ENCODE data around the gene TAF1C.
"Not testable (repeated sequence)": the region's sequence is repeated elsewhere in the genome, so short reads cannot be mapped to it uniquely, and the experiment has no call there.

The TAF1C gene

DNA sequence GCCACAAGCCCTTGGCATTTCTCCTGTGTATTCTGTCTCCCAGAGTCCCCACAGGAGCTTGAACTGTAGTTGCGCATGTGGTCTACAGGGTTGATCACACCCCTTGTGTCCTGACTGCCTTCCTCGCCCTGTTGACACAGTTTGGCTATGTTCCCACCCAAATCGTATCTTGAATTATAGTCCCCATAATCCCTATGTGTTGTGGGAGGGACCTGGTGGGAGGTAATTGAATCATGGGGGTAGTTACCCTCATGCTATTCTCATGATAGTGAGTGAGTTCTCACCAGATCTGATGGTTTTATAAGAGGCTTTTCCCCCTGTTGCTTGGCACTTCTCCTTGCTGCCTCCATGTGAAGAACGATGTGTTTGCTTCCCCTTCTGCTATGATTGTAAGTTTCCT lies 25.3 kb upstream of the TAF1C start:
- no peak for DNase-seq (ENCODE audit: low spot score)

DNA sequence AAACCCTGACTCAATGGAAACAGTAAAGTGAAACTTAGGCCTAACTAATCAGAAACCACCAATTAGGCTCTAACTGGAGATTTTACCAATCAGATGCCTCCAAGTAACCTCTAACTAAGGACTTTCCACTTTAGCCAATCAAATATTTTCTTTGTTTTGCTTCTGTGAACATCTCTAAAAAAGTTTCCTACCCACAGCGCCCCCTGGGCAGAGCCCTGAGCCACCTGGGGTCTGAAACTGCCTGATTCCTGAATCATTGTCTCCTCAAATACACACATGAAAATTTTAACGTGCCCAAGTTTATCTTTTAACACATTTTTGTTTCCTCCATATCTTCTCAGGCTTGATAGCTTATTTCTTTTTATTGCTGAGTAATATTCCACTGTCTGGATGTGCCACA lies 23.1 kb upstream of the TAF1C start:
- no peak for DNase-seq (ENCODE audit: low spot score)

DNA sequence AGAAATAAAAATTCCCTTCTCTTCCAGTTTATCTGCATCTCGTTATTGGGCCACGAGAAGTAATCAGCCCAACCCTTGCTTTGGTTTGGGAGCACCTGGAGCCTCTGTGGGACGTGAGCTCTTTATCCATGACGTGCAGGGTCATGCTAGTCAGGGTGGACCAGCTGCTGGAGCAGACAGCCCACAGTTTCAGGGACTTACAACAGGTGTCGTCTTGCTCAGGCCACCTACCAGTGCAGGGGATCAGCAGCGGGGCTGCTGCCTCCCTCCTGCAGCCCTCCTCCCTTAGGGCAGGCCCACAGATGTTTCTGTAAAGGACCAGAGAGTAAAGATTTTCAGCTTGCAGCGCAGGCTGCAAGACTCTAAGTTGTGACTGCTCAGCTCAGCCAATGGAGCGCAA lies 21.0 kb upstream of the TAF1C start:
- DNase-seq (ENCODE audit: low spot score): no peak

DNA sequence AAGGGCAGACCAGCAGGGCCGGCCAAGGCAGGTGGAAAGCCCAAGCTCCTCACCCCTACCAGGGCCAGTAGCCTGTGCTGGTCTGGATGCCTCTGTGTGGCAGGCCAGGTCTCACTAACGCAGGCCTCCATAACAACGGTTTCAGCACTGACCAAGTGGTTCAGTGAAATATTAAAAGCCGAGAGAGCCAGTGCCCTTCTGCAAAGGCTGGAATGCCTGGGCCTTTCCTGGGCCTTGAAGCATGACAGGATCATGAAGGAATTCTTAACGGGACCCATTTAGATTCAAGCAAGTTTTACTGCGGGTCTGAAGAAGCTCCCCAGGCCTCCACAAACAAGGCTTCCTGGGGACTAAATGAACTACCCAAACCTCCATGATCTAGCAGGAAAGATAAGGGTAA lies 20.4 kb upstream of the TAF1C start:
- DNase-seq (ENCODE audit: low spot score): no peak

DNA sequence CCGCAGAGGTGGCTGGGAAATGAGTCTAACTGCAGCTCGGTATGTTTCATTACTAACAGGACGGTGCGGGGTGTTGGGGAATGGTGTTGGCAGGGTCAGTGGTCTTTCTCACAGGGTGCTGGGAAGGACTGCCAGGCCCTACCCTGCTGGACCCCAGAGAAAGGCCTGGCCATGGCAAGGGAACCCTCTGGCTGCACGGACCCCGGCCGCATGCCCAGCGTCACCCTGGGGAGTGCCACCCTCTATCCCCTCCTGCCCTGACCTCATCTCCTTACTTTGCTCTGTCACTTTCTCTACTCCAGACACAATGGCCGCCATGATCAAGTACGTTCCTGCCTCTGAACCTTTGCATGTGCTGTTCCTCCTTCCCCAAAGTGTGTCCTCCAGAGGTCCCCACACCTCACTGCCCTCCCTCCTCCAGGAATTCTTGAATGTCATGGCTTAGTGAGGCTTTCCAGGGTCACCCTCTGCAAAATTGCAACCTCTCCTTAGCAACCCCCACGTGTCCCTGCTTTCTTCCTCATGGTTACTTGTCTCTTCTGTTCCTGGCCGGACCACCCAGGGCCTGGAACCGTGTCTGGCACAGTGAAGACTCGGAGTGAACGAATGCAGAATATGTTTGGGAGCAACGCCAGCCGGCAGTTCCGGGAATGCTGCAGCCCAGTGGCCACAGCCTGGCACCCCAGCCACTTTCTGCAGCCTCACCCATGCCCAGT lies 19.3 kb upstream of the TAF1C start:
- DNase-seq (ENCODE audit: low spot score): no peak

DNA sequence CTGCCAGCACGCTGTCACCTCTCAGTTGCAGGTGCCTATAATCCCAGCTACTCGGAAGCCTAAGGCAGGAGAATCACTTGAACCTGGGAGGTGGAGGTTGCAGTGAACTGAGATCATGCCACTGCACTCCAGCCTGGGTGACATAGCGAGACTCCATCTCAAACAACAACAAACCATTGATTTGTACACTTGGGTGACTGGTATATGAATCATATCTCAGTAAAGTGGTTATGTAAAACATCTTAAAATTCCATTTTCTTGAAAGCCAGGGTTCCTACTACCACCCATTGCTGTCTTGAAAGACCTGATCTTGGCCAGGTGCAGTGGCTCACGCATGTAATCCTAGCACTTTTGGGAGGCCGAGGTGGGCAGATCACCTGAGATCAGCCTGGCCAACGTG lies 18.3 kb upstream of the TAF1C start:
- not testable (repeated sequence) for DNase-seq (ENCODE audit: low spot score)

DNA sequence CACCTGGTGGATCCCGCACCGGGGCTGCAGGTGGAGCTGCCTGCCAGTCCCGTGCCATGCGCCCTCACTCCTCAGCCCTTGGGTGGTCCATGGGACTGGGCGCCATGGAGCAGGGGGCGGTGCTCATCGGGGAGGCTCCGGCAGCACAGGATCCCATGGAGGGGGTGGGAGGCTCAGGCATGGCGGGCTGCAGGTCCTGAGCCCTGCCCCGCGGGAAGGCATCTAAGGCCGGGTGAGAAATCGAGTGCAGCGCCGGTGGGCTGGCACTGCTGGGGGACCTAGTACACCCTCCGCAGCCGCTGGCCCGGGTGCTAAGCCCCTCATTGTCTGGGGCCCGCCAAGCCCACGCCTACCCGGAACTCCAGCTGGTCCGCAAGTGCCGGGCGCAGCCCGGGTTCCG lies 17.7 kb upstream of the TAF1C start:
- DNase-seq (ENCODE audit: low spot score): not testable (repeated sequence)

DNA sequence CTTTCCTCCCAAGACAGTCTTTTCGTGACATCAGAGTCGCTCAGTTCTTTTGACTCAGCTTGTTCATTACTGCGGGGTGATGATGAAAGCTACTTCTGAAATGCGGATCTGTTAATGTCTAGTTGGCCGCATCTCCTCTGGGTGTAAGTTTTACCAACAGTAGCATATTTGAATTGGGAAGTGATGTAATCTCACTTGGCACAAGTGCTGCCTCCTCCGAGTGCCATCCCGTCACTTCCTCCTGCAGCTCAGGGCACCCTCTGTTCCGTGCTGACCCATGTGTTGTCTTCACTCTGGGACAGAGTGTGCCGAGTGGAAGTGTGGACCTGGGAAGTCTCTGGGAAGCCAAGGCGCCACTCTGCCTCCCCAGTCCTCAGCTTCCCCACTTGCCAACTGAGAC lies 13.0 kb upstream of the TAF1C start:
- DNase-seq (ENCODE audit: low spot score): no peak

DNA sequence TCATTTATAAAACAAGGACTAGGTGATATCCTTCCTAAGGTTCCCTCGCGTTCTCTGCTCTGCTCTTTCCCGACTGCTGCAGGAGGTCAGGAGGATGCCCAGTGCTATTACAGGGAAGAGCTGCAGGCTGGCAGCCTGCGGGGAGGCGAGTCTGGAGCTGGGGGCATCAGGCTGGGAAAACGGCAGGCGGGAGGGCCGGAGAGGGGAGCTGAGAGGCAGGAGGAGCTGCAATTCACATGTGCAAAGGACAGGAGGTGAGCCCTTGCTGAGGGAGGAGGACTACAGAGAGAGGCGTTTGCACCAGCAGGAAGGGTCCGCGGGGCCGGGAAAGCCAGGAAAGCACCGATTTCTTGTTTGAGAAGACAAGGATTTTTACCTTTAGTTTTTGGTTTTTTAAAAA lies 12.2 kb upstream of the TAF1C start:
- DNase-seq (ENCODE audit: low spot score): no peak

DNA sequence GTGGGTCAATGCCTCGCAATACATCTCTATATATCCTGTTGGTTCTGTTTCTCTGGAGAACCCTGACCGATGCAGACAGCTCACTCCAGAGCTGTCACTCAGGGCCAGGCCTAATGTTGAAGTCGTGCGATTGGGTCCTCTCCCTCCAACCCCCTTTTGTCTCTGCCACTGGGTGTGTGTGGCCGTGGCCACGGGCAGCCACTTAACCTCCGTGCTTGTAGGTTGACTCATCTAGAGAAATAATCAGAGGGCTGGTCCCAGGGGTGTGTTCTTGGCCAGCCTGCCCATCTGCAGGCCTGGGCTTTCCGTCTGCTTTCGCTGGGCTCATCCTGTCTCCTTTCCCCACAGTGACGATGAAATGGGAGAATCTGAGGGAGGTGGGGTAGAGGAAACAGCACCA lies 11.5 kb upstream of the TAF1C start:
- peak; percentile 25 for DNase-seq (ENCODE audit: low spot score)

DNA sequence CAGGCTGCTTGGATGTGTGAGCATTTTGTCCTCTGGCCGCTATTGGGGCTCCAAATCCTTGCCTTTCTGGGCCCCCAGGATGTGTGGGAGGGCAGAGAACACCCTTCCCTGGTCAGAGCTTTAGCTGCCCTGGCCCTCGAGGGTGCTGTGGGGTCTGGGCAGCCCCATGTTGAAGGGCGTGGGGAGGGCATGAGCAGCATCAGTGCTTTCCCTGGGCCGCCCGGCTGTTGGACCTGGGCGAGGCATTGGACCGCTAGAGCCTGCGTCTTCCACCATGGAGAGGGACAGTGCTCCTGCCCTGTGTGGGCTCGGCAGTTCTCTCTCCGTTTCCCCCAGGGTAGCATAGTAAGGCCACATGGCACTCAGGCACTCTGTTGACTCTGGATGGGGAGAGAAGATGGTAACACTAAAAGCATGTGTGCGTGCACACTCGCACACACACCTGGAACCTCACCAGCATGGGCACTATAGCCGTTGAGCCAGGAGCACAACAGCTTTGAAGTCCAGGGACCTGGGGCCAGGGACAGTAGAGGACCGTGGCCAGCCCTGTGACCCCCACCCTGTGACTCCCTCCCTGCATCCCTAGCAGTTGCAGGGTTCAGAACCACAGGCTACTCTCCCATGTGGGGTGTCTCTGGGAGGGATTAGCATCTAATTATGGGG lies 10.7 kb upstream of the TAF1C start:
- DNase-seq (ENCODE audit: low spot score): no peak

DNA sequence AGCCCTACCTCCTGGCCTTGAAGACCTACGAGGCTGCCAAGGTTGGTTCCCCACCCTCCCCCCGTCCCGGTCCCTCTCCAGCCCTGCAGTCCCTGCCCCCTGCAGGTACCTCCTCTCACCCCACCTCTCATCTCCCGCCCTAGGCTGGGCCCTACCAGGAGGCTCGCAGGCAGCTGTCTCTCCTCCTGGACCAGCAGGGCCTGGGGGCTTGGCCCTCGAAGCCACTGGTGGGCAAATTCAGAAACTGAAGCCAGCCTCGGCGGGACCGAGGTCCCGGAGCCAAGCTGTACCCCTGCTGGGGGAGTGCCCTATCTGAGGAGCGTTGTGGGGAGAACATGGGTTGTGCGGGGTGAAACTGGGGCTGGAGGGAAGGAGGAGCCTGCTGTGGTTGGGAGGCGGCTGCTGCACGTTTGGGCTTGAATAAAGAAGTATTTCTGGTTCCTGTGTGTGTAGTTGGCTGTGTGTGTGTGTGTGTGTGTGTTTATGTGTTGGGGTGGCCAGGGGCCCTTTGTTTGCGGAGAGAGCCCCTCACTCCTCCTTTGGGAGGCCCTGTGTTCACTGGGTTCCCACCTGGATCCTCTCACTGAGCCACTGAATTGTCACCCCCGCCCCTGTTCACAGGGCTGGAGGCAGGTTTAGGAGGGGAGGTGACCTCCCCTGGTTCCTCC lies 10.0 kb upstream of the TAF1C start:
- no peak for DNase-seq (ENCODE audit: low spot score)

DNA sequence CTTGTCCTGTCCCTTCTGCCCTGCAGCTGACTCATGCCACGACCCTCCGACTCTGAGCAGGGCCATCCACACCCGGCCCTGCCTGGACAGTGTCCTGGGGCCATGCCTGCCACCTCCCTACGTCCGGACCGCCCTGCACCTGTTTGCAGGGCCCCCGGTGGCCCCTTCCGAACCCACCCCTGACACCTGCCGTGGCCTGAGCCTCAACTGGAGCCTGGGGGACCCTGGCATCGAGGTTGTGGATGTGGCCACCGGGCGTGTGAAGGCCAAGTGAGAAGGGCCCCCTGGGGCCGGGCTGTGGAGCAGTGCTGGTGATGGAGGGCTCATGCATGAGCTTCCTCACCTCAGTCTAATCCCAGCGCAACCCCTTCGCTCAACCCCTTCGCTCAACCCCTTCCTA lies 9.2 kb upstream of the TAF1C start:
- DNase-seq (ENCODE audit: low spot score): no peak

DNA sequence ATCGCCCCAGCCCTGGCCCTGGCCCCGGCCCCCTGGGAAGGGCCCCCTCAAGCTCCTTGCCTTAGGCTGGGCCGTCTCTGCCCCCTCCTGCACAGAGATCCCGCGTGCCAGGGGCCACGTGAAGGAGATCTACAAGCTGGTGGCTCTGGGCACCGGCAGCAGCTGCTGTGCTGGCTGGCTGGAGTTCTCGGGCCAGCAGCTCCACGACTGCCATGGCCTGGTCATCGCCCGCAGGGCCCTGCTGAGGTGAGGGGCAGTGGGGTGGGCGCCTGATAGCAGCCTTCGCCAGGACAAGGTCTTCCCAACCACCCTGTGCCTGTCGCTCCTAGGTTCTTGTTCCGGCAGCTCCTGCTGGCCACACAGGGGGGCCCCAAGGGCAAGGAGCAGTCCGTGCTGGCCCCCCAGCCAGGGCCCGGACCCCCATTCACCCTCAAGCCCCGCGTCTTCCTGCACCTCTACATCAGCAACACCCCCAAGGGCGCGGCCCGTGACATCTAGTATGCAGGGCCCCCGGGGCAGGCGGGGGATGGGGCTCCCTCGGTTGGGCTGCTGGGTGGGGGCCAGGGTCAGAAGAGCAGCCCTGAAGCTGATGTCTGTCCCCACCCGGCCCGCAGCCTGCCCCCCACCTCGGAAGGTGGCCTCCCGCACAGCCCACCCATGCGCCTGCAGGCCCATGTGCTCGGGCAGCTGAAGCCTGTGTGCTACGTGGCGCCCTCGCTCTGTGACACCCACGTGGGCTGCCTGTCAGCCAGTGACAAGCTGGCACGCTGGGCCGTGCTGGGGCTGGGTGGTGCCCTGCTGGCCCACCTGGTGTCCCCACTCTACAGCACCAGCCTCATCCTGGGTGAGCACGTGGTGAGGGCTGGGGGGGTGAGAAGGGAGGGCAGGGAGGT lies 8.6 kb upstream of the TAF1C start:
- DNase-seq (ENCODE audit: low spot score): no peak

DNA sequence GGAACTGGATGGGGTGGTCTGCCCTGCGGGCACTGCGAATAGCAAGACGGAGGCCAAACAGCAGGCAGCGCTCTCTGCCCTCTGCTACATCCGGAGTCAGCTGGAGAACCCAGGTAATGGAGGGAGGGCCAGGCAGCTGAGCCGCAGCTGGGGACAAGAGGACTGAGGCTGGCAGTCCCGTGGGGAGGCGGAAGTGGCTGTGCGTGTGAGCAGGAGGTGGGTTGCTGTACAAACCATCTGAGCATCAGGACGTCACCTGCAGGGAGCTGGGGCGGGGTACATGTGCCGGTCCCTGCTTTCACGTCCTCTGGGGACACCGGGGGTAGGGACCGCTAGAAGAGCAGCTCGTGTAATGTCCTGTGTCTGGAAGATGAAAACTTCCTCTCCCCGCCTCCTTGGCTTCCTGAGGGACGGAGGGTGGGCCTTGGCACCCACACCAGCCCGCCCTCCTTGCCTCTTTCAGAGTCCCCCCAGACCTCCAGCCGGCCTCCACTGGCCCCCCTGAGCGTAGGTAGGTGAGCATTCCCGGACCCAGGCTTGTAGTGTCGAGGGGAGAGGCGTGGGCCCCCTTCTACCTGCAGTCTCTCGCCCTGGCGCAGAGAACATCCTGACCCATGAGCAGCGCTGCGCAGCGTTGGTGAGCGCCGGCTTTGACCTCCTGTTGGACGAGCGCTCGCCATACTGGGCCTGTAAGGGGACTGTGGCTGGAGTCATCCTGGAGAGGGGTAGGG lies 7.8 kb upstream of the TAF1C start:
- DNase-seq (ENCODE audit: low spot score): no peak

DNA sequence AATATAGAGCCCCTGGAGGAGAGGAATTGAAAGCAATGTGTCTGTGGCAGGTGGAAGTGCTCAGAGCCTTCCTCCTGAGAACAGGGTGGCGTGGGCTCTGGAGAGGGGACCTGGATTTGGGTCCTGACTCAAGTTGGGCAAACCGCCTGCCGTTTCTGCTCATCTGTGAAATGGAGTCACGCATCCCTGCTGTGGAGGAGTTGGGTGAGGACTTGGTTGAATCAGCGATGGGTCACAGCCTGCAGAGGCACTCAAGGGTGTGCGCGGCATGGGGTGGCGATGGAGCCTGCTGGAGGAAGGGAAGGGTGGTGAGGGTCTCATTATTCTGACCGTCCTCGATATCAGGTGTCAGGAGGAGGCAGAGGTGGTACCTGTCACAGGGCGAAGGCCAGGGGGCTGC lies 7.2 kb upstream of the TAF1C start:
- no peak for DNase-seq (ENCODE audit: low spot score)

DNA sequence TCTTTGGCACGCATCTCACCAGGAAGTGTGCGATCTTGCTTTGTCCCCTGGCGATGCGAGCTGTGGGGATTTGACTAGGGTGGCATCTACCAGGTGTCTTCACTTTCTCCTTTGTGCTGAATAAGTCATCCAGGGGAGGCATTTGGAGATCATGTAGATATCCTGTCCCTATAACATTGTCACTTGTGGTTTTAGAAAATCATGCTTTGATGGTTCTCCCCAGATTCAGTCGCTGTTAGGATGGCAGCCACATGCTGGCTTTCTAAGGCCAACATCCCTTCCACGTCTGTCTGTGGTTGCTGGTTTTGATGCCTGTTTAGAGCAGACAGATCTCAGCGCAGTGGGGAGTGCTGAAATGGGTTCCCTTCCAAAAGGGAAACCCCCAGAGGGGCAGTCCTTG lies 6.6 kb upstream of the TAF1C start:
- no peak for DNase-seq (ENCODE audit: low spot score)

DNA sequence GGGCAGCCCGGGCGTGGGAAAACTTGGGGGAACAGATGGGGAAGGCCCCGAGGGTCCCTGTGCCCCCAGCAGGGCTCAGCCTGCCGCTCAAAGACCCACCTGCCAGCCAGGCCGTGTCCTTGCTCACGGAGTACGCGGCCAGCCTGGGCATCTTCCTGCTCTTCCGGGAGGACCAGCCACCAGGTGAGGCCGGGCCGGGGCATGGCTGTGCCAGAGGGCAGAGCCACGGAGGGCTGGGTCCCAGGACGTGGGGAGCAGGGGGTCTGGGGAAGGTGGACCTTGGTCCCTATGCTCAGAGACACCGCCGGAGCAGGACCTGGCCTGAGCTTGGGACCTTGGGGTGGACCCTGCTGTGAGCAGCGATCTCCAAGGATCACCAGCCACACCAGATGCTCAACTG lies 4.6 kb upstream of the TAF1C start:
- DNase-seq (ENCODE audit: low spot score): no peak

DNA sequence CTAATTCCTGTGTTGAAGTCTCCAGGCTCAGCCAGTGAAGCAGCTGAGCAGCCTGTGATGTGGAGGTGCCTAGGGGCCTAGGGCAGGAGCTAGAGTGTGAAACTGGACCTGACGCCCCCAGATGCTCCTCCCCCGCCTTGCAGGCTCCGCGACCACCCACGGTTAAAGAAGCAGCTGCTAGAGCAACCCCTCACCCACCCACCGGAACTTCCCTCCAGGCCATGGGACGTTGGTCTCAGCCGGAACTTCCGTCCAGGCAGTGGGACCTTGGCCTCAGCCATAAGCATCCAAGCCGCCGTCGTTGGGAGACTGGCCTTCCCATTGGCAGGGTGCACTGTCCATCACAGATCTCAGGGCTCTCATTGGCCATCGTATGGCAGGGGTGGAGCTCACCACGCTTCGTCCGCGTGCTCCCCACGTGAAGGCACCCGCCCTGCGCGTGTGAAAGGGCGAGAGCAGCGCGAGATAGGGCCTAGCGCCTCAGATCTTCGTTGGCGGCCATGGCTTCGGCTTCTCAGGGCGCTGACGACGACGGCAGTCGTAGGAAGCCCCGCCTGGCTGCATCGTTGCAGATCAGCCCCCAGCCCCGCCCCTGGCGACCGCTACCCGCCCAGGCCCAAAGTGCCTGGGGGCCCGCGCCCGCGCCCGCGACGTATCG lies 4.0 kb upstream of the TAF1C start, which contains the start of gene ADAD2:
Gene ADAD2 (plus strand): TSS at position 427 of the 658 bp plus-strand sequence. CDS start 74 bp downstream, at position 501.
- no peak for DNase-seq (ENCODE audit: low spot score)

DNA sequence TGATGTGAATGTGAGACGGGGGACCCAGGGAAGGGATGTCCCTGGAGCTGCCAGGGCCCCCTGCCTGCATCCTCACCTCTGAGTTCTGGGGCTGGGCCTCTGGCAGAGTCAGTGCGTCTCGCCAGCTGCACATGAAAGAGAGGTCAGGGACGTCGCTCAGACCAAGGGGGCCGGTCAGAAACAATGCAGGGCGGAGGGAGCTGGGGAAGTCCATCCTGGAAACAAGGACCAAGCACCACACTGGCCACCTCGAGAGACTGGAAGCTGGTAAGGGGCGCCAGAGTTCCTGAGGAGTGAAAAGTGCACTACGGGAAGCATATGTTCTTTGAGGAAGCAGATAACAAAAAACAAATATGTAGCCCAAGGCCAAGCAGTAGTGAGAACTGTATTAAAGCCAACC lies 2.1 kb downstream of the TAF1C start:
- DNase-seq (ENCODE audit: low spot score): no peak

DNA sequence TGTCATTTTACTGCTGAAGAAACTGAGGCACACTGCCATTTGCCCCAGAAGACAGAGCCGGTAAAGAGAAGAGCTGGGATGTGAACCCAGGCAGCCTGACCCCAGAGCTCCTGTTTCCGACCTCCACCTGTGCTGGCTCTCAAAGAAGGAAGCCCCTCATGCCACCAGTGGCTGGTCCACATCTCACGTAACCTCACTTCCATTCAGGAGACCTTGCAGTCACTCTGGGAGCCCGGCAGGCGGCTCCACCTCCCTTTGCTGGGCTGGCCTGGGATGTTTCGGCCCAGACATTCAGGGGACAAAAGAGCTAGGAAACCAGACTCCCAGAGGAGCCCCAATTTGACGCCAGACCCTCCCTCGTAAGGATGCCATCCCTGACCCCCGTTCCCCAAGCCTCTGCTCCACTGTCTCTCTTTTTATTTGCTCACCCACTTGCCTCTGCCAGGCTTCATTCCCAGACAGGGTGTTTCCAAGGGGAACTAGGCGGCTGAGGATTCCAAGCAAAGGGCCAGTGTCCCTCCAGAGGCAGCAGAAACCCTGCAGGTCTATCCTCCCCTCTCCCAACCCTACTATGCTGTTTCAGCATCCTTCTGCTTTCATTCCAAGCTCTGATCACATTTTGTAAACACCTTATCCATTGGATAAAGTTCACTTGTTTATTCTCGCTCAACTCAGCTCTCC lies 2.8 kb downstream of the TAF1C start:
- DNase-seq (ENCODE audit: low spot score): no peak
